NCI-H128 (cell line): Measurements from ENCODE around the gene SLC9A1.

Experiments used
- DNase-seq: peaks from one replicate; lab custom pipeline; 2025; ENCODE audit not compliant: unreplicated experiment; lab: John Stamatoyannopoulos, UW

SLC9A1 gene

GRCh38 chr1:27152004-27152828 is 2.7 kb downstream of the SLC9A1 start:
- no peak for DNase-seq

GRCh38 chr1:27150641-27151040 is 4.3 kb downstream of the SLC9A1 start:
- no peak for DNase-seq

DNA sequence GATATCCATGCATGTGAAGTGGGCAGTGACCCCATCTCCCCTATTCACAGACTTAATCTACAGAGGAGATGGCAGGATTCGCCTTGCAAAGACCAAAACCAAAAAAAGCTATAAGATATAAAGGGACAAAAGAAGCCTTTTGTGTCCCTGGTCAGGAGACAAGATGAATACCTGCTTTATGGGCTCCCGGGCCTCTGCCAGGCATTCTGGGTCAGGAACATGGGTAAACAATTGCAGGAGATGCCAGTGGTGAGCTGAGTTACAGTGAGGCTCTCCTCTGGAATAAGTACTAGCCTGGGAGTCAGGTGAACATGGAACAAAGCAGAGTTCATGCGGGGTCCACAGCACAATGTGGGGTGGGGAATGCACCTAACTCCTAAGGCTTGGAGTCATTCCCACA is 4.7 kb downstream of the SLC9A1 start:
- DNase-seq = no peak

GRCh38 chr1:27149762-27150113 is 5.2 kb downstream of the SLC9A1 start:
- DNase-seq = no peak

GRCh38 chr1:27149084-27149761 is 5.7 kb downstream of the SLC9A1 start:
- no peak for DNase-seq

- DNase-seq = no peak
Observed at GRCh38 chr1:27148591-27148990, 6.3 kb downstream of the SLC9A1 start.

DNA sequence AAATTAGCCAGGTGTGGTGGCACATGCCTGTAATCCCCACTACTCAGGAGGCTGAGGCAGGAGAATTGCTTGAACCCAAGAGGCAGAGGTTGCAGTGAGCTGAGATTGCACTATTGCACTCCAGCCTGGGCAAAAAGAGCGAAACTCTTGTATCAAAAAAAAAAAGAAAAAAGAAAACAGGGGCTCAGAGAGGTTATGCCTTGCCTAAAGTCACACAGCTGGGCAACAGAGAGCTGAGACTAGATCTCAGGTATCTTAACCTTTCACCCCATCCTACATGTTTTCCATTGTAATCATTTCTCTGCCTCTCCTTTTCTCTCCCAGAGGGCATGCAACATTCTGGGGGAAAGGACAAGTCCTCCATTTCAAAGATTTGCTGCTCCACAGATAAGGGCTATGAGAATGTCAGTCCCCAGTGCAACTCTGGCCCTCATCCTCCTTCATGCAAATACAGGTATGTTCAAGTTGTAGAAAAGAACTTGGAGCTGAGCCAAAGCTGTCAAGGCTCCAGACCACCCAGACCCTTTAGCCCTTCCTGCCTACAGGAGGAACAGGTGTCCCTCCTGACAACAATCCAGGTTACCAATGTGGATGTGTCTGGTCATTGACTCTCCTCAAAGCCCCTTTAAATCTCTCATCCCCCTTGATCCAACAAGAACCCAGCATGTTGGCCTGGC is 6.9 kb downstream of the SLC9A1 start:
- DNase-seq = no peak

DNA sequence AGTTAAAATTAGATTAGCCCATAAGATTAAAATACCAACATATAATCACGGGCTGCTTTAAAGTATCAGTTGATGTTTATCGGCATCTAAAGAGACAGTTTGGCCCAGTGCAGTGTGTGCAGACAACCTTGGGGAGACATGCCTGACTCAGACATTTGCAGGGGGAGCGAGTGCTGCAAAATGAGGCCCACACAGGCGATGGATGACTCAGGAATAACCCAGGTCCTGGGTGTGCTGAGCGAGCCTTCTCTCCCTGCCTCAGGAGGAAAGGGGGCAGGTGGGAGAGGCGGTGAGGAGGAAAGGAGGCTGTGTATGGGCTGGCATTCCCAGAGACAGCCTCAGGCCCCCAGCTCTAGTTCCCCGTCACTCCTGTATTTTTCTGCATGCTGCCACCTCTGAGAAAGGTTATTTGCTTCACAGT is 9.0 kb downstream of the SLC9A1 start:
- DNase-seq = no peak

GRCh38 chr1:27144920-27145661 is 9.8 kb downstream of the SLC9A1 start:
- DNase-seq = no peak

- DNase-seq = no peak
Observed at GRCh38 chr1:27144049-27144748, 10.7 kb downstream of the SLC9A1 start.

GRCh38 chr1:27143401-27143800 is 11.5 kb downstream of the SLC9A1 start:
- no peak for DNase-seq

DNA sequence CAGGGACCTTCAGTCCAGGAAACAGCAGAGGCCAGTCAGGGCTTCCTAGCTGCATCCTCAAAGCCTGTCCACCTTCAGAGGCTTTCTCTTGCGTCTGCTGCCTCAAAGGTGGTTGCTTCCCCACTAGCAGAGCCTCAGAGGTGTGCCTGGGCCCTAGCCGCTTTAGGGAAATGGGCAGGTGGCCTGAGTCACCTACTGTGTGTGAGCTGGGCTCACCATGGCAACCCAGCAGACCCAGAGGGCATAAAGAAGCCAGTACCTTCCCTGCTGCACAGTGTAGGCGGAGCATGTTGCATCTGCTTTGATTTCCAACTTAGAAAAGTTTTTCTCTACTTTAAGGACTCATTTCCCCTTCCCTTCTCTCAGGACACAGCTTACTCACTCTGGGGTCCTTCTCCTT is 12.5 kb downstream of the SLC9A1 start:
- DNase-seq = no peak

GRCh38 chr1:27141266-27142003 is 13.5 kb downstream of the SLC9A1 start:
- no peak for DNase-seq

DNA sequence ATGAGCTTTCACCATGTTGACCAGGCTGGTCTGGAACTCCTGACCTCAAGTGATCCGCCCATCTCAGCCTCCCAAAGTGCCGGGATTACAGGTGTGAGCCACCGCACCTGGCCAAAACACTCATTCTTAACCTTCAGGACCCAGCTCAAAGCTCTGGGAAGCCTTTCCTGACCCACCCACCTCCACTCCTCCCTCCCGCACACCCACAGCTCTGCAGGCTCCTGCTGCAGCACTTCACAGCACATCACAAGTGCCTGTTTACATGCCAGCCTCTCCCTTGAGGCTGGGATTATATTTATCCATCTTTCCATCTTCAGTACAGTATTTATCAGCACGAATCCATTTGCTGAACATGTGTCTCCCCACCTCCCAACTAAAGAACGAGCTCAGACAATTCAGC is 14.9 kb downstream of the SLC9A1 start:
- DNase-seq = no peak

DNA sequence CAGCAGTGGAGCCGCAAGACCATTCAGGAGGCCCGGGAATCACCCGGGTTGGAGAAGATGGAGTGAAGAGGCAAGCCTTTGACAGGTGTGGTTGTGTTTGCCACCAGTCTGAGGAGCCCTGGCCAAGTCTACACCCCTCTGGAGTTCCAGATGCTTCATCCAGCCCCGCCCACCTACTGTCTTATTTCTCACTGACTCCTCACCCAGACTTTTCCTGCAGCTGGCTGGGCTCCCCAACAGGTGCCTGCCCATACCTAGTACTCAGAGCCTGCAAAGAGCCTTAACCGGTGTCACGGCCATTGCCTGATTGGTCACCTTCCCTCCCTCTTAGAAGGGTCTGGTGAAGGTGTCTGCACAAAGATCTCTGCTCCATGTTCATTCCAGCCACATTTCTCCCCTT is 16.0 kb downstream of the SLC9A1 start:
- no peak for DNase-seq

- DNase-seq = no peak
Observed at GRCh38 chr1:27138368-27138767, 16.6 kb downstream of the SLC9A1 start.

DNA sequence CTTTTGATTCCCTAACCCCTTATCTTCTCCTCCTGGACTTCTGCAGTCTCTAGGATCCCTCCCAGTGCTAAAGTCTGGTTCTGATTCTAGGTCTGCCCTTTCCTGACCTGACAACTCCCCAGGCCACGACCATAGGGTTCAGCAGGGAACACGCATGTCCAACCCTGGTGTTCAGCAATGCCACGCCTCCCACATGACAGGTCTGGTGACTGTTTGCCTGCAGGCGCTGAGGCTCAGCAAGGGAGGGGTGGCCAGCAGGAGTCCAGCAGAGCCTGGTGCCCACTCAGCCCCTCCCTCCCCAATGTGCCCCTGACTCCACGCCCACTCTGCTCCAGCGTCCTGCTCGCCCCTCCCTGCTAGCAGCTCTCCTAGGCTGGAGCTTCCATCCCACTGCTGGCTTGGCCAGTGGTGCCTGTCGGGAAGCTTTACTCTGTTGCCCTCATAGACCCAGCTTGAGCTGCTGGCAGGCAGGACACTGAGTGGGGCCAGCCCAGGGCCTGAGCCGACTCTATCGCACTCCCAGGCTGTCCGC is 17.3 kb downstream of the SLC9A1 start:
- DNase-seq = no peak

DNA sequence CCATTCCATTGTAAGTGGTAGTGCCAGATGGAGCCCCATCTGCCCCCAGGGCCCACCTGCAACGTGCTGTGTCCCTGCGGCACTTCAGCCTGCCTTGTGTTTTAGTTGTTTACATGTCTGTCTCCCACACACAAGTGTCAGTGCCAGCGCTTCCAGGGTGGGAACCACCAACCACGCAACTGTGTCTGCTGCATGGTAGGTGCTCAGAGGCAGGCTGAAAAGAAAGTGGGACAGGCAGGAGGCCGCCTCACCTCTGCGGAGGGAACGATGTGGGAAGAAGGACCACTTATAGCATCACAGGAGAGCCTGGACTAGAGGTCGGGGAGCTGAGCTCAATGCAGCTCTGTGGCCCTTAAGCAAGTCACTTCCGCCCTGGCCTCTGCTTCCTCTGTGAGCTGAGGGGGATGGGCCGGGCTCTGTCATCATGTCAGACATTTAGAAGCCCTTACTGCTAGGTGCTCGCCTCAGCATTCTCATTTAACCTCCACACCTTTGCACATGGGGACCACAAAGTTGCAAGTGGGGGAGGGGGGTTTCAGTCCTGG is 17.9 kb downstream of the SLC9A1 start:
- no peak for DNase-seq

DNA sequence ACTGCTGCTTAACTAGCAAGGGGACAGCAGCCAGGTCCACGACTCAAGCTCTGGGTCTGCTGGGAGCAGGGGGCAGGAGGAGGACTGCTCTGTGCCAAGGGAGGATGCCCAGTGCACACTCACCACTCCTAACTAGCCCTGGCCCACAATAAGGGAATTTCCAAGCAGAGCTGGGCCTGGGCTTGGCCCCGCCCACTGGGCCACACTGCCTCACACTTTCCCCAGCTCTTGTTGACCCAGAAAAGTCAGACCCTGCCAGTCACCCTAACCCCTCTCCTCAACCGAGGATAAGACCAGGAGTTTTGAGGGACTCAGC is 18.7 kb downstream of the SLC9A1 start:
- no peak for DNase-seq
